GM21737 (cell line): ENCODE data around the gene CD320.
"Not testable (repeated sequence)": the region's sequence is repeated elsewhere in the genome, so short reads cannot be mapped to it uniquely, and the experiment has no call there.

ENCODE experiments used
- ATAC-seq: cut with Tn5 transposase; IDR thresholded peaks from one replicate; pipeline ENCODE4 v1.9.1; 2021; ENCODE audit warnings: mild to moderate bottlenecking, moderate library complexity; ENCODE audit not compliant: unreplicated experiment

CD320 gene

DNA sequence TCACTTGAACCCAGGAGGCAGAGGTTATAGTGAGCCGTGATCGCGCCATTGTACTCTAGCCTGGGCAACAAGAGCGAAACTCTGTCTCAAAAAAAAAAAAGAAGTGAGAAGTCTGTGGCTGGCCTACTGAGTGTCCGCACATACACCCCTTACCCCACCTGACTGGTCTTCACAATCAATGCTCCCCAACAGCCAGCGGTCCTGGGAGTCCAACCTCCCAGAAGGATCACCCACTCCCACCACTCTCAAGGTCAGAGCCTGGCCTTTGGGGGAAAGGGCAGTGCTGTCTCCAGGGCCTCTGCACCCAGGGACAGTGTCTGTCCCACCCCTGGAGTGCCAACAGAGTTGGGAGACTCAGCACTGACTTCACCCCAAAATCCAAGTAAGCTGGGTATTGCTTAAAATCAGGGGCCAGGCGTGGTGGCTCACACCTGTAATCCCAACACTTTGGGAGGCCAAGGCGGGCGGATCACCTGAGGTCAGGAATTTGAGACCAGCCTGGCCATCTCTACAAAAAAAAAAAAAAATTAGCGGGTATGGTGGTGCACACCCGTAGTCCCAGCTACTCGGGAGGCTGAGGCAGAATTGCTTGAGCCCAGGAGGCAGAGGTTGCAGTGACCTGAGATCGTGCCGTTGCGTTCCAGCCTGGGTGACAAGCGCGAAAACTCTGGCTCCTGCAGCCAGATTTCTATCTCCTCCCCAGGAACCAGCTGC is 2.3 kb upstream of the CD320 start:
- ATAC-seq: no peak

DNA sequence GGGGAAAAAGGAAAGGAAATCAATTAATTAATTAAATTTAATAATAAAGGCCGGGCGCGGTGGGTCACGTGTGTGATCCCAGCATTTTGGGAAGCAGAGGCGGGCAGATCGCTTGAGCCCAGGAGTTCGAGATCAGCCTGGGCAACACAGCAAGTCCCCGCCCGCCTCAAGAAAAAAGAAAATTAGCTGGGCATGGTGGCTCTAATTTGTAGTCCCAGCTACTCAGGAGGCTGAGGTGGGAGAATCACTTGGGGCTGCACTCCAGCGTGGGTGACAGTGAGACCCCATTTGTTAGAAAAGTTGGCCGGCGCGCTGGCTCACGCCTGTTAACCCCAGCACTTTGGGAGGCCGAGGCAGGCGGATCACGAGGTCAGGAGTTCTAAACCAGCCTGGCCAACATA is 733 bp upstream of the CD320 start:
- ATAC-seq: no peak

DNA sequence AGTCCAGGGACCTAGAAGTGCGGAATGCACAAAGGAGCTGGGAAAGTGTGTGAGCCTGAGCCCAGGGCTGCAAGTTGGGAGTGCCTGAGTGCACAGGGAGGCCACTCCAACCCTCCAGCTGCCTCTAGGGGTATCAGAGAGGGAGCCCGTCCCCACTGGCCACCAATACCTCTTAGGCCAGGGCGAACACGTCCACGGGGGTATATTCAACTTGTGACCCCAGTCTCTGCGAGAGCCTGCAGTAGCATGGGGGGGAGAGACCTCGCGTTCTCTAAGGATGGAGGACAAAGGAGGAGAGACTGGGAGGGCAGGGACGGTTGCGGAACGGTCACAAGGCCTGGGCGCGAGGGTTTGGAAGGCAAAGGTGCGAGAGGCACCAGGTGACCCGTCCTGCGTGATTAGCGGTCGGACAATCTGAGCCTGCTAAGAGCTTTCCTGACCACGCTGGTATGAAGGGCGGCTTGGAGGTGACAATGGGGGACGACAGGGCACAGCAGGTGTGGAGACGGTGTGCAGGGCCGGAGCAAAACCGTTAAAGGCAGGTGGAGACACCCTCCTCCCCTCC is 676 bp downstream of the CD320 start:
- ATAC-seq: no peak

DNA sequence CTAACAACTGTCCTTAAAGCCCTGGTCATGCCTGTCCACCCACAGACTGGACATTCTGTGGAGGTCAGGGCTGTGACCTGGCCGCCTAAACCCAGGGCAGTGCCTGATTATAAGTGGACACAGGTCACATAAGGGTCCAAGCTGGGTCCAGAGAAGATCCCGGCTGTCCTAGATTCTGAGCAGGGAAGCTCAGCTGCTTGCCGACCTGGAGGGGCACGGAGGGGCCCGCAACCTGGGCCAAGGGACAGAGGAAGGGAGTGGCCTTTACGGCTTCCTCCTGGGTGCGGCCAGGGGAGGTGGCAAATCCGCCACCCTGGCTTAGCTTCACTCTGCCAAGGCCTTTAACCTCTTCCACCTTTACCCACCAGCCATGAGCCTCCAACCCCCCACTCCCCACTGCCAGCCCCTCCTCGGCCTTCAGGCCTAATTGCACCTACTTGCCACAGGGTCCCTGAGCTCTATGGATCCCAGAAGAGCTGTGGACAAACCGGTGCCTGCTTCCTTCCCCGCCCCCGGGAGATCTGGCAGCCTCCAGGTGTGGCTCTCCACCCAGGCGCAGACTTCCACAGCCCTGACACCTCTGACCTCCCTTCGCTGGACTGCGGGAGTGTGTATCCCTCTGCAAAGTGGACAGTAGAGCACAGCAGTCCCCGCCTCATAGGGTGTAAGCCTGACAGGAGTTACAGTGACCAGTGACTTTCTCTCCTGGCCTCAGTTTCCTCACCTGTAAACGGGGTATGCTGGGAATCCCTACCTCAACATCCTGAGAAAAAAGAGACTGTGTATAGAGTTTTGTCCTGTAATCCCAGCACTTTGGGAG is 1.7 kb downstream of the CD320 start:
- ATAC-seq: no peak

DNA sequence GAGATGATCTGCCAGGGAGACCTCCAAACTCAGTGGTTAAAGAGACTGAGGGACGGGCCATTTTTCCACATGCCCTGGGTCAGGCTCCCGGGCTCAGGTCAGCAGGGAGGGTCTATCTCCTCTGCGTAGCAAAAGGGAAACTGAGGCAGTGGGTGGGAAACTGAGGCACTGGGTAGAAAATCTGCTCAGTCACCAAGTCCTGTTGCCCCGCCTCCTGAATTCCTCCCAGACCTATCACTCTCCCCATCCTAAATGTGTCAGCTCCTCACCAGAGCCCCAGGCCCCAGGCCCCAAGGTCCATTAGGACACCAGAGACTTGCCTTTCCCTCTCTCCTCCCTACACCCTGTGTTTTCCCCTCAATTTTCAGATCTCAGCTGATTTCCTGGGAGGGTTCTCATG is 2.4 kb downstream of the CD320 start:
- ATAC-seq: no peak

DNA sequence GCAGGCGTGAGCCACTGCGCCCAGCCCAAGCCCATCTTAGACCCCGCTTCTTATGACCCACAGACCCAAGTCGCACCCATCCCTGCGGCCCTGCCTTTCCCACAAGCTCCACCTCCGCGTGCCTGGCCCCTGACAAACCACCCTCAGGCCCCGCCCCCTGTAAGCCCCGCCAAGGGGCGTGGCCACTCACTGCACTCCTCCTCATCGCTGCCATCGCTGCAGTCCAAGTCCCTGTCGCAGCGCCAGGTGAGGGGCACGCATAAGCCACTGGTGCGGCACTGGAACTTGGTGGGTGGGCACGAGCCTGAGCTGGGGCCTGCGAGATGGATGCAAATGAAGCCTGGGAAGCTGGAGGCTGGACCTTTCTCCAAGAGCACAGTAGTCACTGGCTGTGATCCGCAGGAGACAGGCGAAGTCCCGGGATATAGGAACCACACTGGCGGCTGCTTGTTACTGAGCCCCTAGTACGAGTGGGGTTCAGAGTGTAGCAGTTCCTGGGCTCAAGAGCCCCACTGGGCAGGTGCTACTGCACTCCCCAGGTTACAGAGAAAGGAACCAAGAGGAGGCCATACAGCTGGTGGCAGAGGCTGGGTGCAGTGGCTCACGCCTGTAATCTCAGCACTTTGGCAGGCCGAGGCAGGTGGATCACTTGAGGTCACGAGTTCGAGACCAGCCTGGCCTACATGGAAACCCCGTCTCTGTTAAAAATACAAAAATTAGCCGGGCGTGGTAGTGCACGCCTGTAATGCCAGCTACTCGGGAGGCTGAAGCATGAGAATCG is 3.1 kb downstream of the CD320 start:
- ATAC-seq: no peak

DNA sequence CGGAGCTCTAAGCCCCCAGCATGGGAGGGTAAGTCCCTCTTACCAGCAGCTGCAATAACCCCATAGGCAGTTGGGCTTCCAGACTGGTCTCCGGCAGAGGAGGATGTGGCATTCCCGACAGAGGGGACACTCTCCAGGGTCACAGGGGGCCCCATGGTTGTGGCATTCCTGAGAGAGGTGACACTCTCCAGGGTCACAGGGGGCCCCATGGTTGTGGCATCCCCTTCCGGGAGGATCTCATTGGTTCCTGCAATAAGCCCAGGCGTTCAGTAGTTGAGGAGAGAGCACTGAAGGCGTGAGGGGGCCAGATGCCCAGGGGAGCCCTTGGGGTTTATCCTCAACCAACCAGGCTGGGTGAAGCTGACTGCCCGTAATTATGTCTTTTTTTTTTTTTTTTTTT is 5.4 kb downstream of the CD320 start:
- ATAC-seq: no peak

DNA sequence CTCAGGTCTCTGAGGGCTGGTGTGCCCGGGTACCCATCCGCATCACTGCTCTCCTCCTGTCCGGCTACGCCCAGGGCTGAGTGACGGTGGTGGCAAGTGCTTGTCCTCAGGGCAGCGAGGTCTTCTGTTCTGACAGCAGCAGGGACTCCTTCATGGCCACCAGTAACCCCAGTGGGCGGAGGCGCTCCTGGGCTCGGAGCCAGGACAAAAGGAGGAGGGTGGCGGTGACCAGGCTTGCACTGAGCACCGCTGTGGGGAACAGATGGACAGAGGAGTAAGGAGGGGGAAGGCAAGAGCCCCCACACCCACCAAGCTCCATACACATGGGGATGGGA is 5.8 kb downstream of the CD320 start:
- no peak for ATAC-seq

DNA sequence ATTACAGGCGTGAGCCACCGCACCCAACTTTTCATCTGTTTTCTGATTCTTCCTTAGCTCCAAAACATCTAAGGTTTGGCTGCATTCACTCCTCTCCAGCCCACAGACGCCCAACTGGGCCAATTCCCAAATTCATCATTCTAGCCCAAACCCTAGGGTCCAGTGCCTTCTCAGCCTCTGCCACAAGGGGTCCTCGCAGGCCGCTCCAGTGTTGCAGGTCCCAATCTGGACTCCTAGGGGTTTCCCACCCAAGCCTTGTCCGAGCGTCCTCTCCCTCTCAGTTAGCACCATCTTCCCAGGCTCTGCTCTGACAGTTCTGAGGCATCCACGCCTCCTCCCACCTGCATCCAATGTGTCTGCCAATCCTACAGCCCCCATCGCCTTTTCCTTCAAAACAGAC is 16.8 kb downstream of the CD320 start:
- not testable (repeated sequence) for ATAC-seq

DNA sequence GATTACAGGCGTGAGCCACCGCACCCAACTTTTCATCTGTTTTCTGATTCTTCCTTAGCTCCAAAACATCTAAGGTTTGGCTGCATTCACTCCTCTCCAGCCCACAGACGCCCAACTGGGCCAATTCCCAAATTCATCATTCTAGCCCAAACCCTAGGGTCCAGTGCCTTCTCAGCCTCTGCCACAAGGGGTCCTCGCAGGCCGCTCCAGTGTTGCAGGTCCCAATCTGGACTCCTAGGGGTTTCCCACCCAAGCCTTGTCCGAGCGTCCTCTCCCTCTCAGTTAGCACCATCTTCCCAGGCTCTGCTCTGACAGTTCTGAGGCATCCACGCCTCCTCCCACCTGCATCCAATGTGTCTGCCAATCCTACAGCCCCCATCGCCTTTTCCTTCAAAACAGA is 31.6 kb downstream of the CD320 start:
- ATAC-seq: not testable (repeated sequence)

DNA sequence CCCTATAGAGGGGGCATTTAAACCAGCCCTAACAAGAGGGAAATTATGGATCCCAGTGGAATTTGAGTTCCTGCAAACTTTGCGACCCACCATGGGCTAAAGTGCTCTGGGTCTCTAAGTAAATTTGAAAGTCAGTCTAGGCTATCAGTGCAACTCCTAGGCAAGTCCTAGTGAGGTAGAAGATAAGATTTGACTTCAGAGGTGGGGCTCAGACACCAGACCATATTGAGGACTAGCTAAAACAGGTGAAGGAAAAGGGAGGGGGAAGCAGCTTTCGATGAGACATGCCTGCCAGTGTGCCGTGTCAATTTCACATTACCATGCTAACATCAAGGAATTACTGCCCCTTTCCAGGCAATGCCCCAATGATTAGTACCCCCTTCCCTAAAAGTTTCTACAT is 38.4 kb downstream of the CD320 start:
- ATAC-seq: no peak

DNA sequence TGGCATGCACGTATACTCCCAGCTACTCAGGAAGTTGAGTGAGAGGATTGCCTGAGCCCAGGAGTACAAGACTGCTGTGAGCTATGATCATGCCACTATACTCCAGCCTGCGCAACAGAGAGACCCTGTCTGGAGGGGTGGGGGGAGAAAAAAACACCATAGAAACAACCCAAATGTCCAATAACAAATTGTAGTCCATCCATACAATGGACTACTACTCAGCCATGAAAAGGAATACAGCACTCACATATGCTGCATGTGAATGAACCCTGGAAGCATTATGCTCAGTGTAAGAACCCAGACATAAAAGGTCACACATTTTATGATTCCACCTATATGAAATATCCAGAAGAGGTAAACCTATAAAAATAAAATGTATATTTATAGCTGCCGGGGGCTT is 42.3 kb downstream of the CD320 start:
- ATAC-seq: no peak

DNA sequence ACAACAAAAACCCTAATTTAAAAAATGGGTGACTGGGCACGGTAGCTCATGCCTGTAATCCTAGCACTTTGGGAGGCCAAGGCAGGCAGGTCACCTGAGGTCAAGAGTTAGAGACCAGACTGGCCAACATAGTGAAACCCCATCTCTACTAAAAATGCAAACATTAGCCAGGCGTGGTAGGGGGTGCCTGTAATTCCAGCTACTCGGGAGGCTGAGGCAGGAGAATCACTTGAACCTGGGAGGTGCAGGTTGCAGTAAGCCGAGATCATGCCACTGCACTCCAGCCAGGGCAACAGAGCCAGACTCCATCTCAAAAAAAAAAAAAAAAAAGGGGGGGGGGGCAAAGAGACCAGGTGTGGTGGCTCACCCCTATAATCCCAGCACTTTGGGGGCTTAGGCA is 43.9 kb downstream of the CD320 start:
- ATAC-seq: not testable (repeated sequence)

DNA sequence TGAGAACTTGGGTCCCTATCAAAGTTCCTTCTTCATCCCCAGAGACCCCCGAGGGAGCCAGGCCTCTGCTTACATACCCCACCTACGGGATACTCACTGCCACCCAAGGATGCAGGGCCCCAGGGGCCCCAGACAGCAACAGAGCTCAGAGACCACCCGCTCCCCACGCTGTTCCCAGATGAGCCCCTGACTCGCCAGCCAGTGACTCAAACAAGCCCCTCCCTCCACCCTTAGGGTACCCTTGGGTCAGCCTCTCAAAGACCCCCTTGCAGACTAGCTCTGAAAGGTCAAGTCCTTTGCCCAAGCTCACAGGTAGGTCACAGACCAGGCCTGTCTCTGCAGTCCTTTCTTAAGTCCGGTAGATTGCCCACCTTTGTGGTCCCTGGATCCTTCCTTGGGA is 45.7 kb downstream of the CD320 start:
- no peak for ATAC-seq

DNA sequence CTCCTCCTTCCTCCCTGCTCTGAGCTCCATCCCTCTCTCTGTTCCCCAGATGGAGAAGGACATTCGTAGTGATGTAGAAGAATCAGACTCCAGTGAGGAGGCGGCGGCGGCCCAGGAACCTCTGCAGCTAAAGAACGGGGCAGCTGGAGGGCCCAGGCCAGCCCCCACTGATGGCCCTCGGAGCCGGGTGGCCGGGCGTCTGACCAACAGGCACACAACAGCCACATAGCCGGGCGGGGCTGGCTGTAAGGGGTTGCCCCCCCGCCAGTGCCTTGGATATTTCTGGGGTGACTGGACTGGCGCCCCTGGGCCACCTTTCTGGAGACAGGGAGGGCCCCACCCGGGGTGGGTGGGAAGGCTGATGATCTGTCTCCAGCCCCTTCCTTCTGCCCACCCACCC is 46.3 kb downstream of the CD320 start:
- ATAC-seq: no peak

DNA sequence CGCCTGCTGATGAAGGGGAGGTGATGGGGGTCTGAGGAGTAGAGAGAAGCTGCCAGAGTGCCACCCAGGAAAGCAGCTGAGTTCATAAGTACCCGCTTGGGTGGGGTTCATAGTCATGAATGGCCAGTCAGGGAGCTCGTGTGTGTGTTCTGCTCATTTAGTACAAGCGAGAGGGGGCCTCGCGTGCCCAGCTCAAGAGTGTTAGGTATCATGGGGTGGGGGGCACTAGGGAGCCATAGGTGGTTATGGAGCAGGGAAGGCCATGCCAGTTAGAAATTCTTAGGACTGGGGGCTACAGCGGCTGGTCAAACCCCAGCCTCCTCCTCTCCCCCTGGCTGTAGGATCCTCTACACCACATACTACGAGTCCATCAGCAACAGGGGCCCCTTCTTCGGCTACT is 46.8 kb downstream of the CD320 start:
- ATAC-seq: no peak

DNA sequence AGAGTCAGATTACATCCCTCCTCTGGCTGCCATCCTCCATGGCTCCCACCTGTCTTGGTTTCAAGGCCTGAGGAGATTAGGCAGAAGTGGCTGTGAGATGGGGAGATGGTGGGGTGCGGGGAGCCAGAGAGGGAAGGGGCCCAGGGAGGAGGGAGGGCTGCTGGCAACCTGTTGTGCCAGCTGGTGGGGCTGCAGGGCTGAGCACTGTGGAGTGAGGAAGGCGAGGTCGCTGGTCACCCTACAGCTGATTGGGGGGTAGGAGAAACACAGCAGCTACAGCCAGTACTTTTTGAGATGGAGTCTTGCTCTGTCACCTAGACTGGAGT is 48.3 kb downstream of the CD320 start:
- no peak for ATAC-seq

DNA sequence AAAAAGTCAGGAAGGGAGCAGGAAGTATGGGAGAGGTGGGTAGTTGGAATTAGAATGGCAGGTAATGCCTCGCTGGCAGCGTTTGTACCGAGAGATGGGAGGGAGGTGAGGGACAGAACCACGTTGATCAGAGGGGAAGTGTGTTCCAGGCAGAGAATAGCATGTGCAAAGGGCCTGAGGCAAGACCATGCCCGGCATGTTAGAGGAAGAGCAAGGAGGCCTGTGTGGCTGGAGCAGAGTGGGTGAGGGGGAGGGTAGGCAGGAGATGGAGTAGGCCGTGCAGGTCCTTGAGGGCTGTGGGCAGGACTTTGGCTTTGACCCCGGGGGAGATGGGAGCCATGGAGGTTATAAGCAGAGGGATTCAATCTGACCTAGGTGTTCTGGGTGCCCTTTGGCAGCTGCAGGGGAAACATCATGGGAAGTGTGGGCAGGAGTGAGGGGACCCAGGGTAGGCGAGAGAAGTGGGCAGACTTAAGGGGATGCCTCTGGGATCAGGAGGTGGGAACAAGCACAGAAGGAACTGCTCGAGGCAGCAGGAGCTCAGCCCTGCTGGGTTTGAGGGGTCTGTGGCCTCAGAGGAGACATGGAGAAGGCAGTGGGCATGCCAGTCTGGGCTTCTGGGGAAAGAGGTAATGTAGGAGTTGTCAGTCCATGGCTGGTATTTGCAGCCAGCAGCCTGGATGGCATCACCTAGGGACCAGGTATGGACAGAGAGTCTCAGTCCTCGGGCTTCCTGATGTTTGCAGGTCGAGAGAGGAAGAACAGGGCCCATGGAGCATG is 48.8 kb downstream of the CD320 start:
- no peak for ATAC-seq

DNA sequence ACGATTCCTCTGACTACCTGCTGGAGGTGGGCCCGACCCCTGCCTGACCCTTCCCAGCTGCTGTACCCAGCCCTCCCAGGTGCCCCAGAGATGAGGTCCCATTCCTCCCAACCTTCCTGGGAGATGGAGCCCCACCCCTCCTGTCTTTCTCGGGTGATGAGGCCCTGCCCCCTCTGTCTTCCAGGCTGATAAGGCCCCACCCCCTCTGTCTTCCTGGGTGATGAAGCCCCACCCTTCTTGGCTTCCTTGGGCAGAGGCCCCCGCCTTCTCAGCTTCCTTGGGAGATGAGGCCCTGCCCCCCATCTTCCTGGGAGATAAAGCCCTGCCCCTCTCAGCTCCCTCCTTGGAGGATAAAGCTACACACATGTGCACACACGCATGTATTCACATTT is 51.1 kb downstream of the CD320 start:
- ATAC-seq: no peak

DNA sequence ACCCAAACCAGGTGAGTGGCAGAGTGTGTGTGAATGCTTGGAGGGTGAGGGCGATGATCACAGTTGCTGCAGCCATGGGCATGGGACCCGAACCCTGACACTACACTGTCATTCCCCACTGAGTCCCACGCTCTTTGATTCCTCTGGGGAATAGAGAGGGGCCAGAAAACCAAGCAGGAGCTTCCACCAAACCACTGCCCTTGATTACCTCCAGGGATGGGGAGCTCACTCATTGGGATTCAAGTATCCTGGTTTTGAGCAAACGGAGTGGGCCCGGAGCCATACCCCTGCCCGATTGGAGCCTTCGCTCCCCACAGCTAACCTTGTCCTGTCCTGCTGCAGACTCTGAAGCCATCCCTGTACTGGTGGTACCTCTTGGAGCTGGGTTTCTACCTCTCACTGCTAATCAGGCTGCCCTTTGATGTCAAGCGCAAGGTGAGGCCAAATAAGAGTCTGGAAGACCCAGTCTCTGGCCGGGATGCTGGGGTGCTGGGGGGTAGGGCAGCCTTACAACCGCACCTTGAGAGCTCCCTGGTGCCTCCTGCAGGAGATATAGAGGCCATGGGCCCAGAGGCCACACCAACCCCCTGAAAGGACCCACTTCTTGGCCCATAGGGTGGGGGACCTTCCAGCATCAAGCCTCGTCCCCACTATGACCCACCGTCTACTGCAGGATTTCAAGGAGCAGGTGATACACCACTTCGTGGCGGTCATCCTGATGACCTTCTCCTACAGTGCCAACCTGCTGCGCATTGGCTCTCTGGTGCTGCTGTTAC is 51.7 kb downstream of the CD320 start:
- ATAC-seq: no peak
